ENCODE measurements around the gene ETNPPL. TPM values are rescaled to one million over a fixed set of nuclear protein-coding genes. Genes with fewer than 3 reads are reported as not detected.

Gene ETNPPL
- polyA plus RNA-seq, 1 donor from 2014 or later = 0.45 TPM

Other genes starting within 250 kb of the ETNPPL start
- 2,264 and 2,458 TPM in 2 replicates for gene RPL34, start 142.5 kb downstream of the ETNPPL start, polyA plus RNA-seq
- 117 and 128 TPM in 2 replicates for gene OSTC, start 112.5 kb downstream of the ETNPPL start, polyA plus RNA-seq

Measured in neural cell (in vitro differentiated cells).